GM20000 (cell line): ENCODE data around the gene SULT1C3.
"Not testable (repeated sequence)": the region's sequence is repeated elsewhere in the genome, so short reads cannot be mapped to it uniquely, and the experiment has no call there.

ENCODE experiments used
- DNase-seq: peaks from one replicate; pipeline ENCODE4 v3.0.0; 2012; ENCODE audit warnings: low spot score
- CTCF ChIP-seq: IDR thresholded peaks from 2 replicates; pipeline ENCODE4 v1.5.1; 2012; ENCODE audit warnings: mild to moderate bottlenecking, control low read depth; ENCODE audit errors: extremely low read depth, missing control alignments

SULT1C3 gene

GRCh38 chr2:108278631-108279030 is 38.9 kb downstream of the SULT1C3 start:
- DNase-seq: no peak
- no peak for TF ChIP-seq CTCF

- no peak for DNase-seq
- no peak for TF ChIP-seq CTCF
These were observed 39.7 kb downstream of the SULT1C3 start for GRCh38 chr2:108279468-108279867.

- no peak for TF ChIP-seq CTCF
These were observed 40.7 kb downstream of the SULT1C3 start for GRCh38 chr2:108280466-108280865.

GRCh38 chr2:108284566-108284965 is 44.8 kb downstream of the SULT1C3 start:
- not testable (repeated sequence) for DNase-seq

More at GRCh38 chr2:108280466-108280865, 40.7 kb downstream of the SULT1C3 start:
- no peak for DNase-seq

GRCh38 chr2:108285616-108286015 is 45.8 kb downstream of the SULT1C3 start:
- no peak for TF ChIP-seq CTCF
- DNase-seq: no peak

- no peak for DNase-seq
- TF ChIP-seq CTCF: no peak
These were observed 47.4 kb downstream of the SULT1C3 start for GRCh38 chr2:108287169-108287568.

GRCh38 chr2:108288534-108289106 is 48.9 kb downstream of the SULT1C3 start, which contains the start of gene SULT1C2:
Gene SULT1C2, plus strand, starts transcription at chr2:108288895. Its CDS starts 4,773 bp downstream, at chr2:108293668.
- DNase-seq: no peak

More at GRCh38 chr2:108288534-108289106, 48.9 kb downstream of the SULT1C3 start, which contains the start of gene SULT1C2:
- no peak for TF ChIP-seq CTCF
